ENCODE data around the gene RAB5A.
"Not testable (repeated sequence)": the region's sequence is repeated elsewhere in the genome, so short reads cannot be mapped to it uniquely, and the experiment has no call there.

The RAB5A gene

DNA sequence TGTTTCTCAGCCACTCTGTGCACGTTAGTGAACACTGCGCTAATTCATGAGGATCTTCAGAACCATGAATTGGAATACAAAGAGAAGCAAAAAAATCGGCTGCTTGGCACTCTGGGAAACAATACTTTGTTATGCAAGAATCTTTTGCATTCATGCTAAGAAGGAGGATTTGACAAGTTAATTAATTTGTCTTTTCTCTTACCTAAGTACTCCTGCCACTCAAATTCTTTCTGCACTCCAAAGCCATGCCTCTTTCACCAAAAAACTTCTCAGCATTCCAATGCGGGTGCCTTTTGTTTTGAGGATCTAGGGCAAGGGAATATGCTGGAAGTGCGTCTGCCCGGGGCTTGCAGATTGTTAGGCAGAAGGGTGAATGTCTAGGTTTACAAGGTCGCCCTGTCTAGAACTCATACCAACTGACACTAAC lies 82.0 kb downstream of the RAB5A start:
- no peak for DNase-seq (ENCODE audit: low spot score)

GRCh38 chr3:20031939-20032338 lies 85.0 kb downstream of the RAB5A start:
- not testable (repeated sequence) for DNase-seq (ENCODE audit: low spot score)
